Thoracic aorta endothelial cell (primary cell): ENCODE measurements around the gene SLC35F1. TPM values are rescaled to one million over a fixed set of nuclear protein-coding genes. Genes with fewer than 3 reads are reported as not detected.

Experiments
- total RNA-seq: library from RNA; depleted of rRNA; stranded (reverse); fragments of >200 nt; gene quantifications from 2 replicates; pipeline ENCODE4 v1.2.3, GENCODE V29; 2012

Gene SLC35F1
- total RNA-seq: not detected in 2 replicates

DNA sequence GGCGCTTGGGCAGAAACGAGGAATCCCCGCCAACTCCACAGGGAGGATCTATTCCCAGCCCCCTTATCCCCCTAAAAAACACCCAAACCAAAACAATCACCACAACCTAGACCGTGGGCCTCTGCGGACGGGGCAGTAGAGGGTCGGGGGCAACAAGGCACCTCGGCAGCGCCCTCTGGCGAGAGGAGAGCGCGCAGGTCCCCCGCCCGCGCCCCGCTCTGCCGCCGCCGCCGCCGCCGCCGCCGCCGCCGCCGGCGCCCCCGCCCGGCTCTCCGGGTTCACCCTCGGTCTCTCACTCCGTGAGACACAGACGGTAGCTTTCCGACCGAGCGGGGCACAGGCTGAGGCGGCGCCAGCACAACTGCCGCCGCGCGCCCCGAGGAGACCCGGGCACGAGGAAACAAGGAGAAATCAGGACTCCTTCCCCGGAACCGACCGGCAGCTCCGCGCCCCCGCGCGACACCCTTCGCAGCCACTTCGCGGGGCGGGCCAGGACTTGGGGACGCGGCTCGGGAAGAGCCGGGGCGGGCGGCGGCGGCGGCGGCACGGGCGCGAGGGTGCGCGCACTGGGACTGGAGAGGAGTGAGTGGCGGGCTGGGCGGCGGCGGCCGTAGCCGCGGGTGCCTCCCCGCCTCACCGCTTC is at the start of gene SLC35F1:
SLC35F1 (plus strand) TSS at position 307 of the 643 bp plus-strand sequence.

Other genes with a start within 250 kb of the SLC35F1 start
- 43.9 and 47.5 TPM in 2 replicates for gene NUS1, start 231.8 kb upstream of the SLC35F1 start, total RNA-seq